Cardiac fibroblast (primary cell): ENCODE results near the gene HIRIP3.
A peak's percentile ranks its signal among the peaks of the same experiment; 100 is the strongest.
"Not testable (repeated sequence)": the region's sequence is repeated elsewhere in the genome, so short reads cannot be mapped to it uniquely, and the experiment has no call there.

Experiments used
- DNase-seq, 2 donors: peaks; one replicate each; pipeline versions ENCODE4 v3.0.0 to v3.0.0-alpha.2; 2010; ENCODE audit warnings: low read depth in 2 of 2
- H3K4me3 ChIP-seq, 2 donors: replicated peaks in 1 of 2; 1 replicate in 1 of 2; 2 replicates in 1 of 2; pipeline ENCODE4 v1.5.1; 2011; ENCODE audit warnings: low read depth in 2 of 2, low read length in 2 of 2, mild to moderate bottlenecking in 2 of 2, moderate library complexity in 1 of 2
- CTCF ChIP-seq: IDR thresholded peaks from one replicate; pipeline ENCODE4 v1.5.1; 2011; ENCODE audit warnings: low read depth, mild to moderate bottlenecking, low read length, inconsistent platforms

HIRIP3 gene

GRCh38 chr16:30016555-30017276 lies 21.3 kb upstream of the HIRIP3 start:
- TF ChIP-seq CTCF: no peak
- no peak for DNase-seq

GRCh38 chr16:30015450-30015849 lies 20.0 kb upstream of the HIRIP3 start:
- DNase-seq, H3K4me3 ChIP-seq: not testable (repeated sequence)

More at GRCh38 chr16:30016555-30017276, 21.3 kb upstream of the HIRIP3 start:
- no peak overlapping the region for H3K4me3 ChIP-seq

- not testable (repeated sequence) for DNase-seq, H3K4me3 ChIP-seq
Measured at GRCh38 chr16:30012598-30012997, 17.2 kb upstream of the HIRIP3 start.

GRCh38 chr16:30011714-30012504 lies 16.5 kb upstream of the HIRIP3 start:
- H3K4me3 ChIP-seq: no peak overlapping the region
- no peak for TF ChIP-seq CTCF
- no peak for DNase-seq

- no peak for TF ChIP-seq CTCF
- H3K4me3 ChIP-seq: peak within 1 kb of the TSS; percentile 36 to 40
- no peak for DNase-seq
Measured at GRCh38 chr16:30010844-30011713, 15.7 kb upstream of the HIRIP3 start, which contains the start of gene DOC2A. TSS of gene DOC2A (minus strand) at chr16:30011027. CDS start at chr16:30010222, 805 bp downstream.

- DNase-seq: no peak
- TF ChIP-seq CTCF: no peak
- H3K4me3 ChIP-seq: no peak overlapping the region
Measured at GRCh38 chr16:30009990-30010843, 14.8 kb upstream of the HIRIP3 start.
